Astrocyte of the spinal cord (primary cell): Measurements from ENCODE around the gene WLS.

ENCODE experiments used
- DNase-seq: peaks from one replicate; pipeline ENCODE4 v3.0.0; 2011; ENCODE audit warnings: low read depth, low spot score
- H3K4me3 ChIP-seq: 2 replicates; pipeline ENCODE4 v1.5.1; 2011; ENCODE audit warnings: low read depth, mild to moderate bottlenecking, low read length, moderate library complexity
- in situ Hi-C: cut with HindIII; loops from 2 replicates; pipeline ENCODE4 v1.10.0; 2017; ENCODE audit warnings: low sequenced_read_pairs
- TF ChIP-seq, protein P1 (sequence below): IDR thresholded peaks from 2 replicates; pipeline ENCODE4 v1.5.1; 2012; ENCODE audit warnings: low read depth, mild to moderate bottlenecking, low read length, inconsistent platforms

Gene WLS

GRCh38 chr1:68112835-68113243, 119.5 kb downstream of the WLS start:
- no peak overlapping the region for H3K4me3 ChIP-seq
- peak; percentile 87 for DNase-seq
- in situ Hi-C loops = no loop called here
- TF ChIP-seq, protein P1, sequence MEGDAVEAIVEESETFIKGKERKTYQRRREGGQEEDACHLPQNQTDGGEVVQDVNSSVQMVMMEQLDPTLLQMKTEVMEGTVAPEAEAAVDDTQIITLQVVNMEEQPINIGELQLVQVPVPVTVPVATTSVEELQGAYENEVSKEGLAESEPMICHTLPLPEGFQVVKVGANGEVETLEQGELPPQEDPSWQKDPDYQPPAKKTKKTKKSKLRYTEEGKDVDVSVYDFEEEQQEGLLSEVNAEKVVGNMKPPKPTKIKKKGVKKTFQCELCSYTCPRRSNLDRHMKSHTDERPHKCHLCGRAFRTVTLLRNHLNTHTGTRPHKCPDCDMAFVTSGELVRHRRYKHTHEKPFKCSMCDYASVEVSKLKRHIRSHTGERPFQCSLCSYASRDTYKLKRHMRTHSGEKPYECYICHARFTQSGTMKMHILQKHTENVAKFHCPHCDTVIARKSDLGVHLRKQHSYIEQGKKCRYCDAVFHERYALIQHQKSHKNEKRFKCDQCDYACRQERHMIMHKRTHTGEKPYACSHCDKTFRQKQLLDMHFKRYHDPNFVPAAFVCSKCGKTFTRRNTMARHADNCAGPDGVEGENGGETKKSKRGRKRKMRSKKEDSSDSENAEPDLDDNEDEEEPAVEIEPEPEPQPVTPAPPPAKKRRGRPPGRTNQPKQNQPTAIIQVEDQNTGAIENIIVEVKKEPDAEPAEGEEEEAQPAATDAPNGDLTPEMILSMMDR = no peak

DNA sequence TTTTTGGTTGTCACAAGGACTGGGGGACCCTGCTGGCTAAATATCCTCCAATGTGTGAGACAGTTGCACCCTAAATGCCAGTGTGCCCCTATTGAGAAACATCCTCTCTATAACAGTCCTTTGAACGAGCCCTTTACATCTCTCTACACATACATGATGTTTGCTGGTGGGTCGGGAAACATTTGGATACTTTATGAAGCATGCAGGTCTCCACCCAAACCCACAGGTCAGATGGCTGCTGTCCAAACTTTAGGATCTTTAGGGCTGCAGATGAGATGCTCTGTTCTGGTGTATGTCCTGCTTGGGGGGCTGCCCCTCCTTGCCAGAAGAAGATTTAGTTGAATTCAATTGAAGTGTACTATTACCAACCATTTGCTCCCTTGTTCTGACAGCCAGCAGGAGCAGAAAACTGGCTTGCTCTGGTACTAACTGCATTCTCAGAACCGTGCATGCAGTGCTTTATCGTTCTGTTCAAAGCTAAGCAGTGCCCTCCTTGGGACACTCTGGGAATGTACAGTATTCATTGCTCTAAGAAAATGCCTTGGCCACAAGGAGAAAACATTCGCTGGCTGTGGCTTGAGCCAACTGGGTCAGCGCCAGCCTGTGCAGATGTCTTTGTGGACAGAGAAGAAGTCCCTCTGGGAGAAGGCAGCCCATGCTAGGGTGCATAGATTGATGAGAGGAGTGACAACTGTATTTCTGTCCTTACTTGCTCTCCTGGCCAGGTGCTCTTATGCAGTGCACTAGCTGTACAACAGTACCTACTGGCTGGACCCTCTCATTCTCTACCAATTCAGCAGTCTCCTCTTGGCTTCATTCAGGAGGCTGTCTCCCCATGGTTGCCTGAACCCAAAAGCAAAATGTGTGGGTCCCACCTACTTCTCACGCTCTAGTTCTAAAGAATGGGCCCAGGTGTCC, 120.5 kb downstream of the WLS start:
- in situ Hi-C loops = no loop called here
- DNase-seq = peak; percentile 93

GRCh38 chr1:68107771-68108170, 124.6 kb downstream of the WLS start:
- TF ChIP-seq, protein P1 = no peak
- in situ Hi-C loops = no loop called here
- no peak overlapping the region for H3K4me3 ChIP-seq
- no peak for DNase-seq

More for the DNA sequence above, 120.5 kb downstream of the WLS start:
- no peak overlapping the region for H3K4me3 ChIP-seq
- TF ChIP-seq, protein P1 = peak; percentile 76

DNA sequence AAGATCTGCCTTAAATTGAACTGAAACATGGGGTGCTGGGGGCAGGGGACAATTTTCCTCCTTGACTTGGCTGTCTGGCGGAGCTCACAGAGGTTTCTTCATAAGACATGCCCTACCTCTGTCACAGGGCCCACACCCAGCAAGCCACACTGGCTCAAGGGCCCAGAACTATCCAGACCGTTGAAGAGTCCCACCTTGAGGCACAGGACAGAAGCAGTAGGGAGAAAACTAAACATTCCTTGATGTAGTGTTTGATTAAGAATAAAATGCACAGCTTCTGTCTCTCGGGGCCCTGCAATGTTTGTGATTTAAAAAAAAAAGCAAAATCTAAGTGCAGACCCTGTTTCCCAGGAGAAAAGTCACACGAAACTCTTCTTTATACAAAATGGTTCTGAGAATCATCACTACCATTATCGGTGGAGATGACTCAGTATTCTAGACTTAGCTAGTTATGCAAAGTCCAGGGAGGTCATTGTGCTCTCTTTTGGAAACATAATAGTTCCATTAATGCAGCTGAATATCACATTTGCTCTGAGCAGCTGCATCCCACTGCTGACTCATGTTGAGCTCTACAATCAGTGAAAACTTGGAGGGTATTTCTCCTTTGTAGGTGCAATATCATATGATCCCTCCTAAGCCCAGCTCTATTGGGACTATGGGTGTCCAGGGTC, 128.3 kb downstream of the WLS start:
- H3K4me3 ChIP-seq = no peak overlapping the region
- TF ChIP-seq, protein P1 = no peak
- DNase-seq = peak; percentile 85
- in situ Hi-C loops = no loop called here

DNA sequence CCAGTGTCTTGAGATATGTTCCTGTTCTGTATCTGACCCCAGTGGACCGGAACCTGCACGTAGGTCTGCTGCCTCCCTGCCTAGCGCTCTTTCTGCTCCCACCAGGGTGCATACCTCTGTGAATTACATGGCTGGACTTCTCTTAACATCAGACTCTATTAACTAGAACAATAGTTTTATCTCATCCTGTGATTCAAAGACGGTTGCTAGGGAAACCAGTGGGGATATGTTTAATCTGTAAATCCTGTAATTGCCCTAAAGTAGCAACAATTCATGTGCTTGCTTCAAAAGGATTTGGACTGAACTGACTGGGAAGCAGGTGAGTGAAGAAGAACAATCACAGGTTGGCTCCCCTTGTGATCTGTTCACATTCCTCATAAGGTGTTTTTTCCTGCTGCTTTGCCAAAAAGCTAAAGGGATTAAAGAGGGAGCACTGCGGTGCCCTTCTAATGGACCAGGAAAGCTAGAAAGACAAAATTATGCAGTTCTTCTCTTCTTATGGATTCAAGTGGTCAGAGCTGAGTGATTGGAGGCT, 129.2 kb downstream of the WLS start:
- TF ChIP-seq, protein P1 = no peak
- DNase-seq = no peak
- in situ Hi-C loops = no loop called here
- H3K4me3 ChIP-seq = no peak overlapping the region

GRCh38 chr1:68101829-68102228, 130.5 kb downstream of the WLS start:
- TF ChIP-seq, protein P1 = no peak
- H3K4me3 ChIP-seq = no peak overlapping the region
- in situ Hi-C loops = no loop called here
- no peak for DNase-seq
